Calu3 (cell line): ENCODE measurements around the gene C1QA. TPM values are rescaled to one million over a fixed set of nuclear protein-coding genes. Genes with fewer than 3 reads are reported as not detected.

Experiments
- BruUV-seq: library from RNA; stranded (reverse); fragments of 400-500 nt; replicated peaks from 2 replicates; lab custom pipeline; 2021; lab: Mats Ljungman, UMichigan
- CTCF ChIA-PET: fragments of 300-600 bp; sonication (Branson Sonifier 250); formaldehyde crosslinking; loops from one replicate; lab custom pipeline; 2022; ENCODE audit warnings: antibody characterized with exemption; lab: Charles Lee
- DNase-seq: peaks from one replicate; pipeline ENCODE4 v3.0.0; 2022
- H3K27ac Mint-ChIP-seq: one replicate; pipeline ENCODE4 v1.8.0; 2022; ENCODE audit warnings: mixed read lengths; ENCODE audit not compliant: unreplicated experiment
- H3K27me3 Mint-ChIP-seq: one replicate; pipeline ENCODE4 v1.8.0; 2022; ENCODE audit warnings: mixed read lengths; ENCODE audit not compliant: unreplicated experiment
- H3K36me3 Mint-ChIP-seq: one replicate; pipeline ENCODE4 v1.8.0; 2022; ENCODE audit warnings: mild to moderate bottlenecking, moderate library complexity, mixed read lengths; ENCODE audit not compliant: insufficient read depth, unreplicated experiment
- H3K4me1 Mint-ChIP-seq: one replicate; pipeline ENCODE4 v1.8.0; 2022; ENCODE audit warnings: mild to moderate bottlenecking, low read depth, mixed read lengths; ENCODE audit not compliant: unreplicated experiment
- H3K4me3 Mint-ChIP-seq: one replicate; pipeline ENCODE4 v1.8.0; 2022; ENCODE audit warnings: mild to moderate bottlenecking, low read depth, moderate library complexity, mixed read lengths; ENCODE audit not compliant: unreplicated experiment
- H3K9me3 Mint-ChIP-seq: one replicate; pipeline ENCODE4 v1.8.0; 2022; ENCODE audit warnings: low read depth, mixed read lengths; ENCODE audit not compliant: unreplicated experiment
- CTCF ChIP-seq: fragments of 200-600 bp; IDR thresholded peaks from one replicate; pipeline ENCODE4 v1.8.0; 2022; ENCODE audit warnings: antibody characterized with exemption; ENCODE audit not compliant: unreplicated experiment
- intact Hi-C: fragments of 100-400 bp; cut with micrococcal nuclease; formaldehyde crosslinking; loops from one replicate; pipeline ENCODE4 v1.10.0; 2022; ENCODE audit not compliant: unreplicated experiment
- total RNA-seq: library from RNA; stranded (reverse); gene quantifications from 2 replicates; pipeline ENCODE4 v1.2.3, GENCODE V29; 2022

C1QA gene
- total RNA-seq, 1 experiment from 2014 or later: not detected

DNA sequence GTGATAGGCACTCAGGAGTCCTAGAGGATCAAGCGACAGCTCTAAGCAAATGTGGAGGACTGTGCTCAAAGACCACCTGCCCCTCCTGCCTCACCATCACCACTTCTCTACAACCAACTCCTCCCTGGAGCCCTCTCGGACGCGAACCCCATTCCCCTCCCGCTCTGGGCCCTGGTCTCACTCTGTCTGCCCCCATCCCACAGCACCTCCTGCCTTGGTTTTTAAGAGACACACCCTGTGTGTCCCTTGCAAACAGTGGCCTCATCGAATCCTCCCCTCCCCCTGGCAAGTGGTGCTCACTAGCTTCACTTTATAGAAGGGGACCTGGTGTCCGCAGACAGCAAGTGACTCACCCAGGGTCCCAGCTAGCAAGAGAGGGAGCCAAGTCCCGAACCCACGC lies 44.4 kb upstream of the C1QA start:
- Mint-ChIP-seq H3K4me1 (no peaks in the 10 kb centered on the region), H3K27ac (no peak overlapping the region), H3K4me3 (no peak overlapping the region), H3K36me3 (no peaks in the 10 kb centered on the region), H3K27me3 (peaks cover 79% of the 10 kb centered on the region), H3K9me3 (no peaks in the 10 kb centered on the region)
- no peak for DNase-seq
- CTCF ChIA-PET: interaction anchor here (0.6 kb wide), 1 partner anchor 46 kb away, joined by 3 read pairs; no protein-coding TSS in a partner anchor
- TF ChIP-seq CTCF: no peak
- BruUV-seq: no TSS peak
- intact Hi-C loops: no loop called here

DNA sequence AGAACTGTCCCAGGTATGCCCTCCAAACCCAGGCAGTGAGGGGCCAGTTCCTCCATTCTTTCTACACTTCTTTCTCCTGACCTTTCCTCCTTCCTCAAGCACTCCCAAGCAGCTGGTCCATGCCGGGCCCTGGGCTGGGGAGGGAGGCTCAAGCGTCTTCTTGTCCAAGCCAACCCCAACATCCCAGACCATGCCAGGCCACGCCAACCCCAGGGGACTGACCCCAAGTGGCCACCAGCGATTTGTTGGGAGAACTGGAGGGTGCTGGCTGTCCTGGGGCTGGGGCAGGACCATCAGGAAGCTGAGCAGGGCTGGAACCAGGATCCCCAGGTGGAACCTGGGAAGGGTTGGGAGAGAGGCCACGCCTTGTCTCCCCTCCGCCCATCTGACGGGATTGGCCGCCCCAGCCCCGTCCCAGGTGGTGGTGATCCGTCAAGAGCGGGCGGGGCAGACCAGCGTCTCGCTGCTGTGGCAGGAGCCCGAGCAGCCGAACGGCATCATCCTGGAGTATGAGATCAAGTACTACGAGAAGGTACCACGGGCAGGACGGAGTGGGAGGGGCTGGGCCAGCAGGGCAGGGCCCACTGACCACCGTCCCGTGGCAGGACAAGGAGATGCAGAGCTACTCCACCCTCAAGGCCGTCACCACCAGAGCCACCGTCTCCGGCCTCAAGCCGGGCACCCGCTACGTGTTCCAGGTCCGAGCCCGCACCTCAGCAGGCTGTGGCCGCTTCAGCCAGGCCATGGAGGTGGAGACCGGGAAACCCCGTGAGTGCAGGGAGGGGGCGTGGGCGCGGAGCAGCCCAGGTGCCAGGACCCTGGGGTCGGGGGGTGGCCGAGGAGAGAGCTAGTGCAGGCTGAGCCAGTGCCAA lies 43.3 kb upstream of the C1QA start:
- no peaks in the 10 kb centered on the region for H3K4me1 Mint-ChIP-seq
- no peak for TF ChIP-seq CTCF
- no peaks in the 10 kb centered on the region for H3K36me3 Mint-ChIP-seq
- no peaks in the 10 kb centered on the region for H3K9me3 Mint-ChIP-seq
- intact Hi-C loops: no loop called here
- BruUV-seq: no TSS peak
- H3K27me3 Mint-ChIP-seq: peaks cover 84% of the 10 kb centered on the region
- DNase-seq: peak; percentile 25
- no peak overlapping the region for H3K27ac Mint-ChIP-seq
- CTCF ChIA-PET: no interaction called here
- no peak overlapping the region for H3K4me3 Mint-ChIP-seq

DNA sequence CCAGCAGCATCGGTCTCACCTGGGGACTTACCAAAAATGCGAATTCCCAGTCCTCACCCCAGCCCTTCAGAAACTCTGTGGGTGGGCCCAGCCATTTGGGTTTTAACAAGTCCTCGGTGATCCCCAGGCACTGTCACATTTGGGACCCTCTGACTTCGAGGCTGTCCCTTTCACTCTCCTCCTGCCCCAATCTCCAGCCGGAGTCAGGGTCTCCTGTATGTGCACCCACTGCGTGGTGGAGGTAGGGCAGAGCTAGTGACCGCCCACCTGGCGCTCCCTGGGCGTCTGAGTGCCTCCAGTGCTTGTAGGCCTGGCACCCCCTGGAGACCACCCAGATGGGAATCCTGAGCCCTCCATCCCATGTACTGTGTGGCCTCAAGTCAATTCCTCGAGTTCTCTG lies 42.0 kb upstream of the C1QA start:
- no peak for DNase-seq
- no peak overlapping the region for H3K4me3 Mint-ChIP-seq
- no TSS peak for BruUV-seq
- no peak overlapping the region for H3K27ac Mint-ChIP-seq
- intact Hi-C loops: no loop called here
- CTCF ChIA-PET: no interaction called here
- peaks cover 95% of the 10 kb centered on the region for H3K27me3 Mint-ChIP-seq
- H3K36me3 Mint-ChIP-seq: no peaks in the 10 kb centered on the region
- H3K9me3 Mint-ChIP-seq: no peaks in the 10 kb centered on the region
- TF ChIP-seq CTCF: no peak
- H3K4me1 Mint-ChIP-seq: no peaks in the 10 kb centered on the region

DNA sequence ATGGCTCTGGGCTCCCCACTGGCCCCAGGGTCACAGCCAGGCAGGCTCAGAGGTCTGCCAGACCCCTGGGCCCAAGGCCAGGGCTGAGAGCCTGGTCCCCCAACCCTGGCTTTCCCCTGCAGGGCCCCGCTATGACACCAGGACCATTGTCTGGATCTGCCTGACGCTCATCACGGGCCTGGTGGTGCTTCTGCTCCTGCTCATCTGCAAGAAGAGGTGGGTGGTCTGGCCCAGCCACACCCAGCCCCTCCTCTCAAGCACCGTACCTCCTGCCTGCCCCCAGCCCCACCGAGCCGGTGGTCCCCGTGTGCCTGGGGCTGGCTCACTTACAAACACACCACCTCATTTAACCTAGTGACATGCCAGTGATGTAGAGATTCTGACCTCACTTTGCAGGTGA lies 41.3 kb upstream of the C1QA start:
- DNase-seq: no peak
- Mint-ChIP-seq H3K4me1 (no peaks in the 10 kb centered on the region), H3K36me3 (no peaks in the 10 kb centered on the region), H3K4me3 (no peak overlapping the region), H3K27me3 (peaks cover 95% of the 10 kb centered on the region), H3K27ac (no peak overlapping the region), H3K9me3 (no peaks in the 10 kb centered on the region)
- no peak for TF ChIP-seq CTCF
- CTCF ChIA-PET: no interaction called here
- intact Hi-C loops: no loop called here
- BruUV-seq: no TSS peak
